IPS-NIHi7 (cell line): ENCODE measurements around the gene SHROOM3.
"Not testable (repeated sequence)": the region's sequence is repeated elsewhere in the genome, so short reads cannot be mapped to it uniquely, and the experiment has no call there.

ENCODE experiments used
- DNase-seq: peaks from one replicate; pipeline ENCODE4 v3.0.0; 2012; ENCODE audit warnings: mixed read lengths; ENCODE audit errors: extremely low spot score

Gene SHROOM3

DNA sequence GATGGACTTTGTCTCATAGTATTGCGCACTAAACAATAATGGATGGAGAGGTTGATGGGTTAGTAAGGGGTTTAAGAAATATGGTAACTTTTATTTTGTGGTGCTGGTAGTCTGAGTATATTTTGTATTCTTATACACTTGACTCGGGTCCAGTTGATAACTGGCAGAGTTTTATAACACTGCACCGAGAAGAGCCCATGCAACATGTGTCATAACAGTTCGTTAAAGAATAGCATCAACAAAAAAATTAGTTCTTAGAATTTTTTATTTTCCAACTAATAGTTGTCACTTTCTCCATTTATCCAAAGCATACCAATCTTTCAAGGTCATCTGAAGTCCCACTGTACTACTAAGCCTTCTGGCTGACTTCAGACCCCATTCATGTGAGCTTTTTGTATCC, 287.8 kb downstream of the SHROOM3 start:
- DNase-seq: no peak

DNA sequence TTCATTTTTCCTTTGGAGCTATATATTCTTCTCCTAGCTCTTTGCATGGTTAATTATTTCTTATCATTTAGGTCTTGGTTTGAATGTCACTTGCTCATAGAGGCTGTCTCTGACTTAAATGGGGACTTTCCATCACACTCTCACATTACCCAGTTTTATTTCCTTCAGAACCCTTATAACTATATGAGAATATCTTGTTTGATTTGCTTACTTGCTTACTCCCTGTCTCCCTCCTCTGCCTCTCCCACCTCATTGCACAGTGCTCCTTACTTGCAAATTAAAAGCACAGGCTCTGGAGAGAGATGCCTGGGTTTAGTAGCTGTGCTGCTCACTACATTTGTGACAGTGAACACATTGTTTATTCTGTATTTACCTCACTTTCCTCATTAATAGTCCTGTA, 288.3 kb downstream of the SHROOM3 start:
- no peak for DNase-seq

DNA sequence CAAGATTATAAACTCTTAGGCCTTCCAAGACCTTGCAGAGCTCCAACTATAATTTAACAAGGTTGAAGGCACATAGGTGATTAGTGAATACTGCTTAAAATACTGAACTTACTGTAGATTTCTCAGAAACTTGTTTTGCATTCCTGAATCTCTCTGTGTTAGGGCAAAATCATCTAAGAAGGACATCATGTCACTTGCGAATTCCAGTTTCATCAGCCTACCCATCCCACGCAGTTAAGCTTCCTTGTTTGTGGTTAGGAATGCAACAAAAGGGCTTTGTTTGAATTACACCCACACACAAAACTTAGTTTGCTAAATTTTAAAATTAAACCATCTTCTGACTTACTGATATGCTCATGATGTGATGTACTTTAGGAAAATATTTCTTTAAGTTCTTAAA, 288.9 kb downstream of the SHROOM3 start:
- no peak for DNase-seq

DNA sequence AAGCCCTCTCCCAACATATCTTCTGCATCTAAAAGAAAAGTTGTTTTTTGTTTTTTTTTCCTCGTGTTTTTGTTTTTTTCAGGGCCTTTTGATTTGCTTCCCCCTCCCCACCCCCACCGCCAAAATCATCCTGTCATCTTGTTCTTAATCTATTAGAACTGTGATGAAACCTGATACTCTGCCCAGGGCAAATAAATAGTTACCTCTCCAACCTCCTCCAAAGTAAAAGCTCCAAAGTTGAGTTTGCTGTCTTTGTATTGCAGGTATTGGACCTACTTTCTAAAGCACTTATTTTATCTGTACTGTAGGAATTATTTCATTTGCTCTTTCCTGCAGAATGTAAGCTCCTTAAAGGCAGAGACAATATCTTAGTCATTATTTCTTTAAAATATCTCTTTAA, 290.0 kb downstream of the SHROOM3 start:
- DNase-seq: no peak

DNA sequence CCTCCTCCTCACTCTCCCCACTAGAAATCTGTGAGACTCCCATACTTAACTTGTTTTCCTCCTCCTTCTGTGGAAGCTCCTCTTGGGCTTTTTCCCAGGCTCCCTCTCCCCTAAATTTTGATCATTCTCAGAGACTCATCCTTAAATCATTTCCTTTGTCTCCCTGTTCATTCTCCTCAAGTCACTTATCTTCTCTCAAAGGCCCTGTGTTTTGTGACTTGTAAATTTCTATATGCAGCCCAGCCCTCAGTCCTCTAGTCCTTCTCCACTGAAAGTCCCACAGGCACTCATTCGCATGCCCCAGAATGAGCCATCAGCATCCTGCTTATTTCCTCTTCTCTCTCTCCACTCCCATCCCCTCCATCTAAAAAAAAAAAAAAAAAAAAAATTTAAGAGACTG, 291.1 kb downstream of the SHROOM3 start:
- DNase-seq: no peak

DNA sequence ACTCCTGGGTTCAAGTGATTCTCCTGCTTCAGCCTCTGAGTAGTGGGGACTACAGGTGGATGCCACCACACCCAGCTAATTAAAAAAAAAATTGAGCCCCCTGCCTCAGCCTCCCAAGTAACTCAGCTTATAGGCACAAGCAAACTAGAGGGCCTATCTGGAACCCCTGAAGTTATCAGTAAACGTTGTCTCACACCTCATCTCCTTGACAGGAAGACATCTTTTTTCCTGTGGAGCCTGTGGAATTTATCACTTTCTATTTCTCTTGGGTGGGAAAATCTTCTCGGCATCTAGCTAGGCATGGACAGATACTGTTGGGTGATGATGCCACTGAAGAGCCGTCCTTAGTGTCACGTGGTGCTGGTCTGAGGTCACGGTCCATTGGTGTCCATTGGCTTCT, 291.6 kb downstream of the SHROOM3 start:
- DNase-seq: no peak

DNA sequence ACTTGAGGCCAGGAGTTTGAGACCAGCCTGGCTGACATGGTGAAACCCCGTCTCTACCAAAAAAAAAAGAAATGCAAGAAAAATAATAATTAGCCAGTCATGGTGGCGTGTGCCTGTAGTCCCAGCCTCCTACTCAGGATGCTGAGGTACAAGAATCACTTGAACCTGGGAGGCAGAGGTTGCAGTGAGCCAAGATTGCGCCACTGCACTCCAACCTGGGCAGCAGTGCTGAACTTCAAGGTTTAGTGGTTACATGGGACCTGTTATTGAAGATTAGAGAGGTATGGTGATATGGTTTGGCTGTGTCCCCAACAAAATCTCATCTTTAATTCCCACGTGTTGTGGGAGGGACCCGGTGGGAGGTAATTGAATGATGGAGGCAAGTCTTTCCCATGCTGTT, 292.9 kb downstream of the SHROOM3 start:
- DNase-seq: not testable (repeated sequence)

DNA sequence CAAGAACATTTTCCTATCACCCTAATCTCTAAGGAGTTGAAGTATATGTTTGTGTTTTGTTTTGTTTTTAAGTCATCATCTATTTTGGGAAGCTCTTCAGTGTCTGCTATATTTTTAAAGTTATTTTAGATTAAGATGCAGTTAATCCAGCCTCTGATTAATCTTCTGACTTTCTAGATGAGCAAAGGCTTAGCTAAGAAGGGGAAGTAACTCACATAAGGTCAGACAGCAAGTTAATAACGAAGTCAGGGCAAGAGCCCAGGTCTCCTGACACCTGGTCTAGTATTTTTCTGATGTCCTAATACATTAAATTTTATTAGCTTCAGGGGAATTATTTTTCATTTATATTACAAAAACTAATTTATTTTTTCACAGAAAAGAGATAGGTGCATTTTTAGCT, 294.4 kb downstream of the SHROOM3 start:
- no peak for DNase-seq

DNA sequence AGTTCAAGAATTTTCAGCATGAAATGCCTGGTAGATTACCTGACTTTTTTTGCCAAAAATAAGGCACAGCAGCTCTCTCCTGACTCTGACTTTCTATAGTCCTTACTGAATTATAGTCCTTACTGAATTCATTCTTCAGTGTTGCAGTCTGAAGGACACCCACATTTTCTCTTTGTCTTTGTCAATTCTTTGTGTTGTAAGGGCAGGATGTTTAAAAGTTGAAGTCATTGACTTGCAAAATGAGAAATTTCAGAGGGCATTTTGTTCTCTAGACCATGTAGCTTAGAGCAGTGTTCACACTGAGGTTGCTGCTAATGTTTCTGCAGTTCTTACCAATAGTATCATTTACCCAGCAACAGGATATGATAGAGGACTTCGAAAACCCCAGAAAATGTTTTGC, 295.0 kb downstream of the SHROOM3 start:
- no peak for DNase-seq

DNA sequence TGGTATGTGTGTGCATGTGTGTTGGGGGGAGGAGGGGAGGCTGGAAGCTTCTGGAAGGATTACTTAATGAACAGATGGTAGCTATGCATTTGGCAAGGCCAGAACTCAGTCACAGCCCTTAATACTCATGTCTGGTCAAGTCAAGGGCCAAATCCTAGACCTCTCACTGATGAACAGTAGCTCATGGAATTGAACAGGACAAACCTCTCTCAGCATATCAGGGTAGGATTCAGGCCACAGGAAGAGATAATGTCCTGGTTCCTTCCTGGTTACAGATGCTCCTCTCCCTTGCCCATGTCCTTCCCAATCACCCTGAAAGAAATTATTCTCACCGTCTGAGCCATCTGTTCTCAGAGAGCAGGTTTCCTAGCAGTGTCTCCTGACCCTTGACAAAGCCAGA, 297.2 kb downstream of the SHROOM3 start:
- DNase-seq: no peak

DNA sequence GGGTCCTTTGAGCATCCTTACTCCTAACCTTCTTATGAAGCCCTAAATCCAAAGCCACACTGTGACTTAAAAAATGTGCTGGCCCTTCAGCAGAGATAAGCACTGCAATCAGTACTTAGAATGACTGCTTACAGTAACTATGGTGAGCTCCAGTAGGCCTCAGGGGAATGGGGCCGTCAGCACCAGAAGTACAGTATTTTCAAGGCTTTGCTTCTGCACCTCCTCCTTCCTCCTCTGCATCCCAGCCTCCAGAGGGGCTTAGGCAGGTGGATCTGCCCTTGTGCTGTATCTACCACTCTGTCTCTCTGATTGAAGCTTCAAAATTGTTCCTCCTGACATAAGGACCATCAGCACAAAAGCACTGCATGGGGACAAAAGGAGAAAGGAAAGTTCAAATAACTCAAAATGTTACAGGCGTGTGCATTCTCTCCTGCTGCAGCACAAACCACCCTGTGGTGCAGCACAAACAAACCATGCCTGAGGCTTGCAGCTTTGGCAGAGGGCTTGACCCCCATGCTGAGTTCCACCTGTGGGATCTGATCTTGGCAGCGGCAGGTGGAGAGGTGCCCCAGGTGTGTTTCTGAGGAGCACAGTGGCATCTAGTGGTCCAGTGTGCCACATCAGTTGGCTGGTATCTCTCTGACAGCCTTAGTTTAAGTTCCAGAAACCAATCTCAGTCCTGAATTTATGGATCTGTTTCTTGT, 298.2 kb downstream of the SHROOM3 start:
- DNase-seq: peak; percentile 47

DNA sequence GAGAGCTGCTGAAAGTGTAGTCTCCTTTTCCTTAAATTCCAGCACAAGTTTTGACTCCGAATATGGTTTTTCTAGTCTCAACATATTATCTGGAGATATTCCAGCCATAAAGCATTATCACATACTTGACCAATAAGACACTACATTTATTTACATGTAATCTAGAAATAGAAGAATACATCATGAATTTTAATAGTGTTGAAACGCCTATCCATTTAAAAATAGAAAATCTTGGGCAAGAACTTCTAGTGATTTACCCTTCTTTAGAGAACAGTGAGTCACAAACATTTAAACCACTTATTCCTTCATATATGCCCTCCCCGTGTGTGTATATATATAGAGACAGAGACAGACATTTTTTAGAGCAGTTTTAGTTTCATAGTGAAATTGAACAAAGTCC, 301.4 kb downstream of the SHROOM3 start:
- no peak for DNase-seq

DNA sequence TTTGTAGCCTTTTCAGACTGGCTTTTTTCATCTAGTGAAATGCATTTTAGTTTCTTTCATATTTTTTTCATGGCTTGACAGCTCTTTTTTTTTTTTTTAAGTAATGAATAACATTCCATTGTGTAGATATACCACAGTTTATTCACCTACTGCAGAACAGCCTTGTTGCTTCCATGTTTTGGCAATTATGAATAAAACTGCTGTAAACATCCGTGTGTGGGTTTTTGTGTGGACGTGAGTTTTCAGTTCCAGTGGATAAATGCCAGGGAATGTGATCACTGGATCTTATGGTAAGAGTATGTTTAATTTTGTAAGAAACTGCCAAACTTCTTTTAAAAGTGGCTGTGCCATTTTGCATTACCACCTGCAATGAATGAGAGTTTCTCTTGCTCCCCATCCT, 302.2 kb downstream of the SHROOM3 start:
- no peak for DNase-seq

DNA sequence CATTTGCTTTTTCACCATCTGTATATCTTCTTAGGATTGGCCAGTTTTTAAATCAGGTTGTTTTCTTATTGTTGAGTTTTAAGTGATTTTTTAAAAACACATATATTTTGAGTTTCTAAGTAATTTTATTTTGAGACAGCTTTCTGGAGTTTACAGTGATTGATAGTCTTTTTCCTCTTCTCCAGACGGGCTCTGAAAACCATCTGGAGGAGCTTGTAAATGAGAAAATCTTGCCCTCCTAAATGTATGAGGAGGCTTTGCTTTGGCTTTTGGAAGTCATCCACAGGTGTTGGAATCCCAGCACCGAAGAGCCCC, 302.7 kb downstream of the SHROOM3 start:
- DNase-seq: no peak

DNA sequence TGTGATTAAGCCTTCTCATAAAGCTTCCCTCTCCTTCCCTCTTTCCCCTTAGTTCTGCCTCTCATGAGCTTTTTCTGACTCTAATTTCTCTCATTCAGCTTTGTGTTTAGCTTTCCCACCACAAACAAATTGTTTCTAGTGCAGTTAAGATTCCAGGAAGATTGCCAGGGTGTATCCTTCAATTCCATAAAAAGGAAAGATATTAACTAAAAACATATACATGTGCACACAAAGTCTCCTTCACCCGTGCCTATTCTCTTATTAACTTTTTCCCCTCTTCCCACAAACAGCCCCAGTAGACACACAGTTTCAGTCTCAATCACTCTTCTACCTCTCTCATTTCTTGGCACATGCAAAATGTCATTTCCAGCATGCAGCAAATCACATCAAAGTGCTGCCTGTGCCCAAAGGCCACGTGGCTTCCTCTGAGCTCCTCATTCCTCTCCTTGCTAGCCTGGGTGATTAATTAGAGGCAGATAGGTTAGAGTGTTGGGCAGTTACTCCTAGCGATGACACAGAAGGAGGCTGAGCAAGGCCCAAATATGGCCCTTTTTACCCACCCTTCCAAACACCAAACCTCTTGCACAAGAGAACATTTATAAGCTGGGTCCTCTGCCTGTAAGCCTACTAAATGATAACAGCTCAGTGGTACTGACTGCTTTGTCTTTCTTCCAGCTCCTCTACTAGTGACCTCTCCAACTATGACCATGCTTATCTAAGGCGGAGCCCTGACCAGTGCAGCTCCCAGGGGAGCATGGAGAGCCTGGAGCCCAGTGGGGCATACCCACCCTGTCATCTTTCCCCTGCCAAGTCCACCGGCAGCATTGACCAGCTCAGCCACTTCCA, 303.3 kb downstream of the SHROOM3 start:
- DNase-seq: no peak

DNA sequence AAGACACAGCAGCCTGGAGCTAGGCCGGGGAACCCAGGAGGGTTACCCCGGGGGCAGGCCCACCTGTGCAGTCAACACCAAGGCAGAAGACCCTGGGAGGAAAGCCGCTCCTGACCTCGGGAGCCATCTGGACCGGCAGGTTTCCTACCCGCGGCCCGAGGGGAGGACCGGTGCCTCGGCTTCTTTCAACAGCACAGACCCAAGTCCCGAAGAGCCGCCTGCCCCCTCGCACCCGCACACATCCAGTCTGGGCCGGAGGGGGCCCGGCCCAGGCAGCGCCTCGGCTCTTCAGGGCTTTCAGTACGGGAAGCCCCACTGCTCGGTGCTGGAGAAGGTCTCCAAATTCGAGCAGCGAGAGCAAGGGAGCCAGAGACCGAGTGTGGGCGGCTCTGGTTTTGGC, 305.2 kb downstream of the SHROOM3 start:
- DNase-seq: no peak

DNA sequence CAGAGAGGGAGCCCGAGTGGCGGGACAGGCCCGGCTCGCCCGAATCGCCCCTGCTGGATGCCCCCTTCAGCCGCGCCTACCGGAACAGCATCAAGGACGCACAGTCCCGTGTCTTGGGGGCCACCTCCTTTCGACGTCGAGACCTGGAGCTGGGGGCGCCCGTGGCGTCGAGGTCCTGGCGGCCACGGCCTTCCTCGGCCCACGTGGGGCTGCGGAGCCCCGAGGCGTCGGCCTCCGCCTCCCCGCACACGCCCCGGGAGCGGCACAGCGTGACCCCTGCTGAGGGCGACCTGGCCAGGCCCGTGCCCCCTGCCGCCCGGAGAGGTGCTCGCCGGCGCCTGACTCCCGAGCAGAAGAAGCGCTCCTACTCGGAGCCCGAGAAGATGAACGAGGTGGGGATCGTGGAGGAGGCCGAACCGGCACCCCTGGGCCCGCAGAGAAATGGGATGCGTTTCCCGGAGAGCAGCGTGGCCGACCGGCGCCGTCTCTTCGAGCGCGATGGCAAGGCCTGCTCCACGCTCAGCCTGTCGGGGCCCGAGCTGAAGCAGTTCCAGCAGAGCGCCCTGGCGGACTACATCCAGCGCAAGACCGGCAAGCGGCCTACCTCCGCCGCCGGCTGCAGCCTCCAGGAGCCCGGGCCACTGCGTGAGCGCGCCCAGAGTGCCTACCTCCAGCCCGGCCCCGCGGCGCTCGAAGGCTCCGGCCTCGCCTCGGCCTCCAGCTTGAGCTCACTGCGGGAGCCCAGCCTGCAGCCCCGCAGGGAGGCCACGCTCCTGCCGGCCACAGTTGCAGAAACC, 306.0 kb downstream of the SHROOM3 start:
- DNase-seq: no peak

DNA sequence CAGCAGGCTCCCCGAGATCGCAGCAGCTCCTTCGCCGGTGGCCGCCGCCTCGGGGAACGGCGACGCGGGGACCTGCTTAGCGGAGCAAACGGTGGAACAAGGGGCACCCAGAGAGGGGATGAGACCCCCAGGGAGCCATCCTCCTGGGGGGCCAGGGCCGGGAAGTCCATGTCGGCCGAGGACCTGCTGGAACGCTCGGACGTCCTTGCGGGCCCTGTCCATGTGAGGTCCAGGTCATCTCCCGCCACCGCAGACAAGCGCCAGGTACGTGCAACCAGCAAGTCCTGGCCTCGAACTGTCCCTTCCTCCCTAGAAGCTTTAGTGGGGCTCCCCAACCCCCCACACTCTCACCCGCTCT, 306.6 kb downstream of the SHROOM3 start:
- no peak for DNase-seq

DNA sequence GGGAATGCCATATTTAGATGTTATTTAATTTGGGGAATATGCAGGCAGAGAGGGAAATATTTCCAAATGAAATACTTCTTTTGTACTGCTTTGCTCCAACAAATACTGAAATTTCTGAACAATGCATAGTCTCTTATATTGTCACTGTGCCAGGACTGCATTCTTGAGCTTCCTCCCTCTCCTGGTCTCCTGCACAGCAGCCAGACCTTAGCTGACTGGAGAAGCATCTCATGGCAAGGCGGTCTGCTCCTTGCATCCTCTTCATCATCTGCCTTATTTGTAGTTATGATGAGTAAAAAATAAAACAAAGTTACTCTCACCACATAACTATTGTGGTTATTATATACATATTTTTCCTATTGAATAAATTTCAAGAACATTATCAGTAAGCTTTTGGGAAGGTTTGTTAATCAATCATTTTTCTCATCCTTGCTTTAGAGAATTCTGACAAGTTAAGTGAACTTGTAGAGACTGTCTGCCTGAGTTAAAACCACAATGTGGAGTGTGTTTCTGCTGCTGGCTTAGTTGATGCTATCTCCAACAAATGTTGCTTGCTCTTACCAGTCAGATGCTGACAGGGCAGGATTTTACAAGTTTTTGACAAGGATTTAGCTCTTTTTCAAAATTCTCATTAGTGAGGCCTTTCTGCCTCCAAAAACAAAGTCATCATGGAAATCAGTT, 309.4 kb downstream of the SHROOM3 start:
- DNase-seq: no peak

DNA sequence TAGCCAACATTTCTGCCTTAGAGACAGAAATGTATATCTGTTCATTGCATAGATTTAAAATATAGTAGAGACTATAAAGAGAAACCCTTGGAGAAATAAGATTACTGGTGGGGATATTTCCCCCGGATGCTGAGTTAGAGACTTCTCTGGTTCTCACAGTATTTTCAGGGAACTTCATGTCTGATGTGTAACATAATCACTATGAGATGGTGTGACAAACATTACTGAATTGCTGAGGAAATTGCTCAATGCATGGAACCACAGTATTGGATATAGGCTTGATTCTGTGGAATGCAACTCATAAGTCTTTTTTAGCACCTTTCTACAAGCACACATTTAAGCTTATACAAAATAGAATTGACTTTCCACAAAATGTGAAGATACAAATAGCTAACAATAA, 310.2 kb downstream of the SHROOM3 start:
- no peak for DNase-seq

DNA sequence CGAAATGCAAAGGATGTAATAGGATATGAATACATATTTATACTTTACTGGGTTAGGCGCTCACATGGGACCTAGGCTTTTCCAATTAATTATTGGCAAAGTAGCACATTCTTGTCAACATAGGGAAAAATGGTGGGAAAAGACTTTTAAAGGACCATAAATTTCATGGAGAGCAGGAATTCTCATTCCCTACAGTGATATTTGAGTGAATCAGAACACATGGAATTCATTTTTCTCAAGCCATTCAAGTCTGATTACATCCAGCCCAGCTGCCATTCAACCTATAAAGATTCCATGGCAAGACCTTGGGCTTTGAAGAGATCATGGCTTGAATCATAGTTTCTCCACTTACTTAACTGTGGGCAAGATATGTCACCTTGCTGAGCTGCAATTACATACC, 312.5 kb downstream of the SHROOM3 start:
- no peak for DNase-seq

DNA sequence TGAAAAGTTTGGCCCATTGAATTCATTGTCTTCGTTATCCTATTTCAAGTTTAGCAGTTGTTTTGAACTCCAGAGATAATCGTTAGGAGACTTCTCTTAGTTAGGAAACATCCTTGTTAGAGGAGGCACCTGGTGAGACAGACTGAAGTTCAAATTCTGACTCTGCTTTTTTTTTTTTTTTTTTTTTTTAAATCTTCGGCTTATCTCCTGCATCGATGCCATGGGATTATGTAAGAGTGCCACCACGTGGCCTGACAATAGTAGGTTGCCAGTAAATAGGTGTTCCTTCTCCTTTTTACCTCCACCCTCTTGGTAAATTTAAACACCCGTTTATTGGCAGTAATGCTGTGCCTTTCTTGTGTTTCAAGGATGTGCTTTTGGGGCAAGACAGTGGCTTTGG, 313.6 kb downstream of the SHROOM3 start:
- DNase-seq: peak; percentile 46
